Measurements from ENCODE around the gene CKAP4. TPM values are rescaled to one million over a fixed set of nuclear protein-coding genes. Genes with fewer than 3 reads are reported as not detected.

Gene CKAP4
- total RNA-seq, 1 donor from 2014 or later, result 40.2 TPM

Other genes with a start within 250 kb of the CKAP4 start
- 42.1 TPM for gene NUAK1, start 109.1 kb downstream of the CKAP4 start, total RNA-seq
- 93.7 TPM for gene TCP11L2, start 54.7 kb upstream of the CKAP4 start, total RNA-seq
- gene POLR3B, start 109.7 kb upstream of the CKAP4 start, total RNA-seq, result 7.3 TPM